ENCODE data around the gene DLG1. TPM values are rescaled to one million over a fixed set of nuclear protein-coding genes. Genes with fewer than 3 reads are reported as not detected.

Gene DLG1
- total and polyA plus RNA-seq, 7 experiments from 2014 or later = 27.9 to 96.5 (median 85.9) TPM

DNA sequence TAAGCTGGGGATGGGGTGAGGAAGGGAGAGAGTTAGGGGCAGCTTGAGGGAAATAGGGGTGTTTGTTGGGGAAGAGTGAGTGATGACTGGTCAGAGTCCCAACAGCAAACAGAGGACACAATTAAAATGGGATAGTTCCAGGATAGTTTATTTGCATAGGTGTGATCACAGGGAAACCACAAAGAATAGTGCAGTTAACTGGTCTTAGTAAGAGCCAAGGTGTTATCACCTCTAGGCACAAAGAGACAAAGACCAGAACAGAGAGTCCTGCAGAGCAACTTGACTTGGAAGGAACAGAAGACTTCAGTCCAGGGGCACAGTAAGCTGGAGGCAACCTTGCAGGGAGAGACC lies 42.1 kb upstream of the DLG1 start:
- H3K4me3 Mint-ChIP-seq = no peak overlapping the region
- no peak for ATAC-seq
- POLR2A ChIA-PET = no interaction called here
- H3K27ac Mint-ChIP-seq = no peak overlapping the region
- Histone ChIP-seq H3K36me3 (ENCODE audit: control insufficient read depth in 2 of 3, insufficient read depth in 3 of 3, low read length in 3 of 3) (no peaks in the 10 kb centered on the region), H3K4me3 (ENCODE audit: low read length) (no peak overlapping the region), H3K4me1 (ENCODE audit: control insufficient read depth in 2 of 2, insufficient read depth in 2 of 2, low read length in 2 of 2) (no peaks in the 10 kb centered on the region), H3K27me3 (ENCODE audit: control insufficient read depth in 2 of 2, insufficient read depth in 2 of 2, low read length in 2 of 2) (no peaks in the 10 kb centered on the region), H3K27ac (ENCODE audit: low read depth, low read length) (no peak overlapping the region), H3K9me3 (ENCODE audit: control insufficient read depth in 2 of 3, low read length in 3 of 3) (no peaks in the 10 kb centered on the region)
- no peak for DNase-seq
- H3K9me3 Mint-ChIP-seq = no peaks in the 10 kb centered on the region
- peaks cover 0 to 6% (median 0%) of the 10 kb centered on the region in 5 donors for H3K27me3 Mint-ChIP-seq
- CTCF ChIA-PET = no interaction called here
- H3K36me3 Mint-ChIP-seq = no peaks in the 10 kb centered on the region
- intact Hi-C loops (cut with micrococcal nuclease) = no loop called here
- peaks cover 0 to 3% (median 0%) of the 10 kb centered on the region in 7 donors for H3K4me1 Mint-ChIP-seq

DNA sequence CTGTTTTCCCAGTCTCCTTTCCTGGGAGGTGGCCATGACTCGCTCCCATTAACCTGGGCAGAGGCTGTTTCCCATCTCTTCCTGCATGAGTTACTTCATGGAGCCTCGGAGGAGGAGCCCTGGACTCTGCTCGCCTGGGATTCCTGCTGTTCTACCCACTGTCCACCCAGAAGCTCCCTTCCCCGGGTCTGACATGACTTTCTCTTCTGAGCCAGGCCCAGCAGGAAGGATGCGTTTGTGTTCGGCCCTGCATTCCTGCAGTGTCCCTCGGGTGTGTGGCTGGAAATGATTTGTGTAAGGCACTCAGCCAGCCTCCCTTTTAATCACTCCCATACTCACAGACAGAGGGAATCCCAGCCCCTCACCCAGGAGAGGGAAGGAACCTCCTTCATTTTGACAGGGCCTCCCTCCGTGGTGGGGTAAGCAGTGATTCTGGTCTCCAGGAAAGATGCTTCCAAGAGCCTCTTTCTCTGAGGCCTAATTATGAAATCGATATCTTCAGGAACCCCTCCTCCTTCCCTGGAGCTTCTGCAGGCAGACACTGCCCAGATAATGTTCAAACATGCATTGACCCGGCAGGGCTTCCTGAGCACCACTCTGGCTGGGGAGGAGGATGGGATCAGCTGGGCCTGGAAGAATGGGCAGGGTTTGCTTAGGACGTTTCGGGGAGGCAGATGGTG lies 41.6 kb upstream of the DLG1 start:
- ChIA-PET POLR2A (no interaction called here), CTCF (no interaction called here)
- no peaks in the 10 kb centered on the region for H3K9me3 ChIP-seq (ENCODE audit: control insufficient read depth in 2 of 3, low read length in 3 of 3)
- Mint-ChIP-seq H3K27ac (no peak overlapping the region), H3K36me3 (no peaks in the 10 kb centered on the region), H3K4me3 (no peak overlapping the region), H3K4me1 (peaks cover 0 to 3% (median 0%) of the 10 kb centered on the region in 7 donors), H3K9me3 (no peaks in the 10 kb centered on the region), H3K27me3 (peaks cover 0 to 9% (median 0%) of the 10 kb centered on the region in 5 donors)
- H3K36me3 ChIP-seq (ENCODE audit: control insufficient read depth in 2 of 3, insufficient read depth in 3 of 3, low read length in 3 of 3) = no peaks in the 10 kb centered on the region
- intact Hi-C loops (cut with micrococcal nuclease) = no loop called here
- no peaks in the 10 kb centered on the region for H3K4me1 ChIP-seq (ENCODE audit: control insufficient read depth in 2 of 2, insufficient read depth in 2 of 2, low read length in 2 of 2)
- H3K27me3 ChIP-seq (ENCODE audit: control insufficient read depth in 2 of 2, insufficient read depth in 2 of 2, low read length in 2 of 2) = no peaks in the 10 kb centered on the region
- H3K27ac ChIP-seq (ENCODE audit: low read depth, low read length) = no peak overlapping the region
- ATAC-seq (no peak), DNase-seq (no peak)
- H3K4me3 ChIP-seq (ENCODE audit: low read length) = no peak overlapping the region

DNA sequence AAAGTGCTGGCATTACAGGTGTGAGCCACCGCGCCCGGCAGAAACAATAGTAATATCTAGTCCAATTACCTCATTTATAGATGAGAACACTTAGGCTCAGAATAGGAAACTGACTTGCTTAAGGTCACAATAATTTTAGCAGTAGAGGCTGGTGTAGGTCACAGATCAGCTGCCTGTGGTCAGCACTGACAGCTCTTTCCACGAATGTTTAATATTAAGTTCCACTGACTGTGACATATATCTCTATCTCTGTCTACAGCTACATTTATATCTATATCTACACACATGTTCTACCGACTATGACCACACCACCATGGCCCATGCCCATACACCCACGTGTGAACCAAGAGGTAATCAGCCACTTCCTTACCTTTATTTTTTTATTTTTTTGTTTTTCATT lies 40.2 kb upstream of the DLG1 start:
- H3K4me1 ChIP-seq (ENCODE audit: control insufficient read depth in 2 of 2, insufficient read depth in 2 of 2, low read length in 2 of 2) = no peaks in the 10 kb centered on the region
- CTCF ChIA-PET = interaction anchor here (0.6 kb wide), 1 partner anchor 70 kb away, joined by 3 read pairs; no protein-coding TSS in a partner anchor
- no peaks in the 10 kb centered on the region for H3K27me3 ChIP-seq (ENCODE audit: control insufficient read depth in 2 of 2, insufficient read depth in 2 of 2, low read length in 2 of 2)
- H3K27ac ChIP-seq (ENCODE audit: low read depth, low read length) = no peak overlapping the region
- POLR2A ChIA-PET = no interaction called here
- H3K9me3 ChIP-seq (ENCODE audit: control insufficient read depth in 2 of 3, low read length in 3 of 3) = no peaks in the 10 kb centered on the region
- Mint-ChIP-seq H3K27ac (no peak overlapping the region), H3K9me3 (no peaks in the 10 kb centered on the region), H3K4me1 (peaks cover 0 to 3% (median 0%) of the 10 kb centered on the region in 7 donors), H3K36me3 (no peaks in the 10 kb centered on the region), H3K4me3 (no peak overlapping the region), H3K27me3 (peaks cover 0 to 9% (median 0%) of the 10 kb centered on the region in 5 donors)
- ATAC-seq (no peak), DNase-seq (no peak)
- no peaks in the 10 kb centered on the region for H3K36me3 ChIP-seq (ENCODE audit: control insufficient read depth in 2 of 3, insufficient read depth in 3 of 3, low read length in 3 of 3)
- intact Hi-C loops (cut with micrococcal nuclease) = no loop called here
- no peak overlapping the region for H3K4me3 ChIP-seq (ENCODE audit: low read length)

DNA sequence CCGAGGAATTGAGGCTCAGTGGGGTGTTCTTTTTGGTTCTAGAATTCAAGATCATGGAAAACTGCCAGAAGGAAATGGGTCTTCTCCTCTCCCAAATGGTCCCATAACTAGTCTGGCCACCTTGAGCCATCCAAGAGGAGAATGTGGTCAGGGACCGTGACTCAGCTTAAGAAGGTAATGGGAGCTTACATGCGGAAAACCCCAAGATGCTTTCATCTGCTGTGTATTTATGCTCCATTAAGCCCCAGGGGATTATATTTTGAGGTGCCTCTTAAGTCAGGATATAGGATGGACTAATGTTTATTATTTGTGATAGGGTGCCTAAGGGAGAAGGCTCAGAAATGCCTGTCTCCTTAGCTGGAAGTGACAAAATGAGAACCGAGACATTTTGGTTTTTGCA lies 39.2 kb upstream of the DLG1 start:
- ChIA-PET CTCF (interaction anchor here (0.6 kb wide), 1 partner anchor 80 kb away, joined by 3 read pairs; no protein-coding TSS in a partner anchor), POLR2A (no interaction called here)
- Mint-ChIP-seq H3K27me3 (peaks cover 0 to 12% (median 0%) of the 10 kb centered on the region in 5 donors), H3K27ac (no peak overlapping the region), H3K36me3 (no peaks in the 10 kb centered on the region), H3K4me3 (no peak overlapping the region), H3K9me3 (no peaks in the 10 kb centered on the region), H3K4me1 (peaks cover 0 to 3% (median 0%) of the 10 kb centered on the region in 7 donors)
- ATAC-seq (no peak), DNase-seq (no peak)
- Histone ChIP-seq H3K4me3 (ENCODE audit: low read length) (no peak overlapping the region), H3K9me3 (ENCODE audit: control insufficient read depth in 2 of 3, low read length in 3 of 3) (no peaks in the 10 kb centered on the region), H3K4me1 (ENCODE audit: control insufficient read depth in 2 of 2, insufficient read depth in 2 of 2, low read length in 2 of 2) (no peaks in the 10 kb centered on the region), H3K27ac (ENCODE audit: low read depth, low read length) (no peak overlapping the region), H3K36me3 (ENCODE audit: control insufficient read depth in 2 of 3, insufficient read depth in 3 of 3, low read length in 3 of 3) (no peaks in the 10 kb centered on the region), H3K27me3 (ENCODE audit: control insufficient read depth in 2 of 2, insufficient read depth in 2 of 2, low read length in 2 of 2) (no peaks in the 10 kb centered on the region)
- intact Hi-C loops (cut with micrococcal nuclease) = no loop called here

DNA sequence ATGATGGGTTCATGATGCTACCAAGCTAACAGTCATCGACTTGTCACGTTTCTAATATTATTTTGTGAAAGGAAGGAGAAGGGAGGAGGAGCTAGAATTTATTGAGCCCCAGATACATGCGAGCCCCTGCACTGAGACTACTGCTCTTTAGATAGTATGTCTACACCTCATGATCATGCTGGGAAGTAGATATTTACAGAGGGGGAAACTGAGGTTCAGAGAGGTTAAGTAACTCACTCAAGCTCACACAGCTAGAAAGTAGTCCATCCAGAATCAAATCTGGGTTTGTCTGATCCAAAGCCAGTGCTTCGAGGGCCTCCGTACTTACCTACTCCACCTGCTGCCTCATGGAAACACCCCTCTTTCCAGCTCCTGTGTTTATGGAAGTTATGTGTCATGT lies 38.8 kb upstream of the DLG1 start:
- Mint-ChIP-seq H3K36me3 (no peaks in the 10 kb centered on the region), H3K27ac (no peak overlapping the region), H3K4me1 (peaks cover 0 to 3% (median 0%) of the 10 kb centered on the region in 7 donors), H3K4me3 (no peak overlapping the region), H3K9me3 (no peaks in the 10 kb centered on the region), H3K27me3 (peaks cover 0 to 15% (median 0%) of the 10 kb centered on the region in 5 donors)
- DNase-seq (no peak), ATAC-seq (no peak)
- Histone ChIP-seq H3K4me3 (ENCODE audit: low read length) (no peak overlapping the region), H3K27me3 (ENCODE audit: control insufficient read depth in 2 of 2, insufficient read depth in 2 of 2, low read length in 2 of 2) (no peaks in the 10 kb centered on the region), H3K36me3 (ENCODE audit: control insufficient read depth in 2 of 3, insufficient read depth in 3 of 3, low read length in 3 of 3) (no peaks in the 10 kb centered on the region), H3K27ac (ENCODE audit: low read depth, low read length) (no peak overlapping the region), H3K9me3 (ENCODE audit: control insufficient read depth in 2 of 3, low read length in 3 of 3) (no peaks in the 10 kb centered on the region), H3K4me1 (ENCODE audit: control insufficient read depth in 2 of 2, insufficient read depth in 2 of 2, low read length in 2 of 2) (no peaks in the 10 kb centered on the region)
- intact Hi-C loops (cut with micrococcal nuclease) = no loop called here
- ChIA-PET CTCF (interaction anchor here (0.6 kb wide), 1 partner anchor 80 kb away, joined by 3 read pairs; no protein-coding TSS in a partner anchor), POLR2A (no interaction called here)

DNA sequence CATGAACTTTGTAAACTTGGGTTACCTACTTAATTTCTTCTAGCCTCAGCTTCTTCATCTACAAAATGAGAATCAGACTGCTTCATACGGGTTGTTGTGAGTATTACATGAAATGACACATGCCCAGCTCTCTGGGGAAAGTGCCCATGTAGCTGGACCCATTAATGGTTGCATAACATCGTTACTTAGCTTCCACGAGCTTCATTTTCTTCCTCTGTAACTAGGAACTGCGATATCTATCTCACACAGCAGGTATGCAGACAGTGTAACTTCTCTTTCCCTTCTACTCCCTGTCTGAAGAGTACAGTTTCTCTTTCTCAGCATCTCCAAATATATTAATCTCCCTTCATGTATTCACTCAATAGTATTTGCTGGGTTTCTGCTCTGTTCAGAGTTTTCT lies 37.9 kb upstream of the DLG1 start:
- no peaks in the 10 kb centered on the region for H3K36me3 Mint-ChIP-seq
- peaks cover 0 to 21% (median 5%) of the 10 kb centered on the region in 5 donors for H3K27me3 Mint-ChIP-seq
- H3K4me1 Mint-ChIP-seq = peaks cover 0 to 3% (median 0%) of the 10 kb centered on the region in 7 donors
- DNase-seq (no peak), ATAC-seq (no peak)
- no peak overlapping the region for H3K4me3 Mint-ChIP-seq
- ChIA-PET CTCF (no interaction called here), POLR2A (no interaction called here)
- intact Hi-C loops (cut with micrococcal nuclease) = no loop called here
- Histone ChIP-seq H3K9me3 (ENCODE audit: control insufficient read depth in 2 of 3, low read length in 3 of 3) (no peaks in the 10 kb centered on the region), H3K4me1 (ENCODE audit: control insufficient read depth in 2 of 2, insufficient read depth in 2 of 2, low read length in 2 of 2) (no peaks in the 10 kb centered on the region), H3K36me3 (ENCODE audit: control insufficient read depth in 2 of 3, insufficient read depth in 3 of 3, low read length in 3 of 3) (no peaks in the 10 kb centered on the region), H3K27me3 (ENCODE audit: control insufficient read depth in 2 of 2, insufficient read depth in 2 of 2, low read length in 2 of 2) (no peaks in the 10 kb centered on the region), H3K27ac (ENCODE audit: low read depth, low read length) (no peak overlapping the region), H3K4me3 (ENCODE audit: low read length) (no peak overlapping the region)
- H3K9me3 Mint-ChIP-seq = no peaks in the 10 kb centered on the region
- H3K27ac Mint-ChIP-seq = no peak overlapping the region

DNA sequence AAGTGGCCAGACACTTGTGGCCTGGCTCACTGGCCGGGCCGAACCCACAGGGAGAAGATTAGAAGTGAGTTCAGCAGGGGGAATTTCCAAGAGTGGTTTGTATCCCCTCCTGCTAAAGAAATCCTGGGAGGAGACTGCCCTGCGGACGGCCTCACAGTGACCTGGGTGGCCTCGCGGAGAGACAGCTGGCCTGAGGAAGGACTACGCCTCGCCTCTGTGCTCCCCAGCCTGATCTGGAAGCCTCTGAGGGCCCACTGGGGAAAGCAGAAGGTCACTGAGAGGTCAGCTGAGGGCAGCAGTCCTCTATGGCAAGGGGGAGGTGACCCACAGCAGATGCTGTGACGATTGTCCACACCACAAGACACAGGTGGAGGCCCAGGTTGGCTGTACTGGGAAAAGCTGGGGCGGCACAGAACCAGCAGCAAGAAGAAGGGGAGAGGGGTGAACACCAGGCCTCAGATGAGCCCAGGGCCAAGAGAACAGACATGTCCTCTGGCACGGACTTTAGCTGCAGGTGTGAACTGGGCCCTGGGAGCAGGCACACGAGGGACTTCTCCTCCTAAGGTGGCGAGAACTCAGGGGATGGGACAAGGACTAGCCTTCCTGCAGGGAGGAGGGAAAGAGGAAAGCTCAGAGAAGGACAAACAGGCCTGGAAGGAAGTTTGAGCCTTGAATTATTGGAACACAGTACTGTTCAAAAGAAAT lies 37.2 kb upstream of the DLG1 start:
- H3K27me3 ChIP-seq (ENCODE audit: control insufficient read depth in 2 of 2, insufficient read depth in 2 of 2, low read length in 2 of 2) = no peaks in the 10 kb centered on the region
- H3K36me3 ChIP-seq (ENCODE audit: control insufficient read depth in 2 of 3, insufficient read depth in 3 of 3, low read length in 3 of 3) = no peaks in the 10 kb centered on the region
- DNase-seq (no peak), ATAC-seq (no peak)
- CTCF ChIA-PET = no interaction called here
- no peaks in the 10 kb centered on the region for H3K9me3 Mint-ChIP-seq
- H3K27me3 Mint-ChIP-seq = peaks cover 0 to 23% (median 6%) of the 10 kb centered on the region in 5 donors
- no peaks in the 10 kb centered on the region for H3K9me3 ChIP-seq (ENCODE audit: control insufficient read depth in 2 of 3, low read length in 3 of 3)
- H3K4me3 ChIP-seq (ENCODE audit: low read length) = no peak overlapping the region
- H3K36me3 Mint-ChIP-seq = no peaks in the 10 kb centered on the region
- H3K4me1 Mint-ChIP-seq = peaks cover 0 to 3% (median 0%) of the 10 kb centered on the region in 7 donors
- H3K4me3 Mint-ChIP-seq = no peak overlapping the region
- H3K4me1 ChIP-seq (ENCODE audit: control insufficient read depth in 2 of 2, insufficient read depth in 2 of 2, low read length in 2 of 2) = no peaks in the 10 kb centered on the region
- POLR2A ChIA-PET = no interaction called here
- H3K27ac Mint-ChIP-seq = no peak overlapping the region
- no peak overlapping the region for H3K27ac ChIP-seq (ENCODE audit: low read depth, low read length)
- intact Hi-C loops (cut with micrococcal nuclease) = no loop called here

Data from naive thymus-derived CD4-positive, alpha-beta T cell (primary cell).